Measurements from ENCODE around the gene RECQL5. TPM values are rescaled to one million over a fixed set of nuclear protein-coding genes. Genes with fewer than 3 reads are reported as not detected.
A peak's percentile ranks its signal among the peaks of the same experiment; 100 is the strongest.

The RECQL5 gene
- total RNA-seq, 1 donor from 2014 or later = 17.3 TPM

DNA sequence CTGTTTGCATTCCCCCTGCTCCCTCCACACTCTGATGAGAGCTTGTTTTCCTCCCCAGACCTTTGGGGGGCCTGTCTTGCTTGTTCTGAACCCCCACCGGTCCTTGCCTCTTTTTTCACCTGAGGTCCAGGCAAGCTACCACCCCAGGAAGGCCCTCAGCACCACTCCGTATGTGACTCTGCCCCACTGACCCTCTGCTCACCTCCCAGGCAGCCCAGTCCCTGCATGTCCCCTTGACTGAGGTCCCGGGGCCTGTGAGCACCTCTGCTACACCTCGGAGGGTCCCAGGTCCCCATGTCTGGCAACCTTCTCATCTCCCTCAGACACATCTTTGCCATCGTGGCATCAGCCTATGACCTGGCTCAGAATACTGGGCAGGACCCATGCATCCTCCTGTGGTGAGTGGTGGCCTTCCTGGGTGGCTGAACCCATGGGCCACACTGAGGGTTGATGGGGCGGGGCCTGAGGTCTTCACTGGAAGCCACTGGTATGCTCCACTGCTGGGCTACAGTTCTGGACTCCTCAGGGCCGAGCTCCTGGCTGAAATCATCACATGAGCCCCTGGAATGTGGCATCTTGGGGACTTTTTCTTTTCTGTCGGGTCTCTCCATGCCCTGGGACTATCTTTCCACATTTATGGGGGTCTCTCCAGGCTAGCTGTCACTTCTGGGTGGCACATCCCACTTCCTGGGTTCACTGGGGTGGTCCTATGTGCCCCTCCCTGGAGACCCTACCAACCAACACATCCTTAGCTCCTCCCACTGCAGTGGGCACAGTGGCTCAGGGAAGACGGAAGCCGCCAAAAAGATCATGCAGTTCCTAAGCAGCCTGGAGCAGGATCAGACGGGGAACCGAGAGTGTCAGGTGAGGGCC, 75.9 kb downstream of the RECQL5 start:
- no peak overlapping the region for H3K27ac ChIP-seq (replicated peaks)
- H3K36me3 ChIP-seq = no peaks in the 10 kb centered on the region
- H3K4me1 ChIP-seq = peaks cover 35% of the 10 kb centered on the region
- TF ChIP-seq, protein P1, sequence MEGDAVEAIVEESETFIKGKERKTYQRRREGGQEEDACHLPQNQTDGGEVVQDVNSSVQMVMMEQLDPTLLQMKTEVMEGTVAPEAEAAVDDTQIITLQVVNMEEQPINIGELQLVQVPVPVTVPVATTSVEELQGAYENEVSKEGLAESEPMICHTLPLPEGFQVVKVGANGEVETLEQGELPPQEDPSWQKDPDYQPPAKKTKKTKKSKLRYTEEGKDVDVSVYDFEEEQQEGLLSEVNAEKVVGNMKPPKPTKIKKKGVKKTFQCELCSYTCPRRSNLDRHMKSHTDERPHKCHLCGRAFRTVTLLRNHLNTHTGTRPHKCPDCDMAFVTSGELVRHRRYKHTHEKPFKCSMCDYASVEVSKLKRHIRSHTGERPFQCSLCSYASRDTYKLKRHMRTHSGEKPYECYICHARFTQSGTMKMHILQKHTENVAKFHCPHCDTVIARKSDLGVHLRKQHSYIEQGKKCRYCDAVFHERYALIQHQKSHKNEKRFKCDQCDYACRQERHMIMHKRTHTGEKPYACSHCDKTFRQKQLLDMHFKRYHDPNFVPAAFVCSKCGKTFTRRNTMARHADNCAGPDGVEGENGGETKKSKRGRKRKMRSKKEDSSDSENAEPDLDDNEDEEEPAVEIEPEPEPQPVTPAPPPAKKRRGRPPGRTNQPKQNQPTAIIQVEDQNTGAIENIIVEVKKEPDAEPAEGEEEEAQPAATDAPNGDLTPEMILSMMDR (IDR thresholded peaks at IDR 0.05; ENCODE audit: borderline replicate concordance) = no peak
- no peak for DNase-seq
- H3K4me3 ChIP-seq = no peak overlapping the region
- H3K27me3 ChIP-seq (ENCODE audit: low read depth) = no peaks in the 10 kb centered on the region
- intact Hi-C loops (cut with micrococcal nuclease) = no loop called here
- H3K9me3 ChIP-seq (replicated peaks) = no peaks in the 10 kb centered on the region

DNA sequence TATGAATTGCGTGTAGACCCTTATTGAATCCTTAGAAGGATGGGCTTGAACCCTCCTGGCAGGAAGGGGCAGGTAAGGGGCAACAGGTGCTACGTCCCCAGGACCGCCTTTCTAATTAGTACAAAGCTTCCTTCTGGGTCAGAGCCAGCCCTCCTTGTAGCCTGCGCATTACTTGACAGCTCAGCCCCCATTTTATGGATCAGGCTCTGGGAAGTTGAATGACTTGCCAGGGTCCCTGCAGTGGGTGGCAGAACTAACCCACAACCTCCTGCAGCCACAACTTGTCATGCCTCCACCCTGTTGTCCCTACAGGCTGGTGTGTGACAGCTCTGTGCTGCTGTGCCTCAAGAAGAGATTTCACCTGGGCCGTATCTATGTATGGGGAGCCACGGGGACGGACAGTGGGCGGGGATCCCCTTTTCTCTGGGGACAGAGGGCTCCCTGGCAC, 76.6 kb downstream of the RECQL5 start:
- H3K36me3 ChIP-seq = no peaks in the 10 kb centered on the region
- H3K27ac ChIP-seq (replicated peaks) = peak overlapping the region; percentile 95
- TF ChIP-seq, protein P1 (IDR thresholded peaks at IDR 0.05; ENCODE audit: borderline replicate concordance) = no peak
- H3K27me3 ChIP-seq (ENCODE audit: low read depth) = no peaks in the 10 kb centered on the region
- intact Hi-C loops (cut with micrococcal nuclease) = no loop called here
- H3K4me1 ChIP-seq = peaks cover 35% of the 10 kb centered on the region
- H3K4me3 ChIP-seq = peak overlapping the region; percentile 77
- H3K9me3 ChIP-seq (replicated peaks) = no peaks in the 10 kb centered on the region
- no peak for DNase-seq

DNA sequence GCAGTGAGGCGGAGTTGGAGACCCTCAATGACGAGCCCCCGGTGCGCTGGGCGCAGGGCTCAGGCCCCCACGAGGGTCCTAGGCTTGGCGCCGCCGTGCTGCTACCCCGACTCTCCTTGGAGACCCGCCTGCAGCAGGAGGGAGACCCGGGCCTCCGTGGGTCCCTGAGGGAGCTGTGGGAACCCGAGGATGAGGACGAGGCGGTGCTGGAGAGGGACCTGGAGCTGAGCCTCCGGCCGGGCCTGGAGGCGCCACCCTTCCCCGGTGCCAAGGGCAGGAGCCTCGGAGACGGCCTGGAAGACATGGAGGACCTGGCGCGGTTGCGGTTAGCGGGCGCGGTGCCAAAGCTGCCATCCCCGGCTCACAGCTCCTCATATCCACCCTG, 77.0 kb downstream of the RECQL5 start:
- peak overlapping the region; percentile 77 for H3K4me3 ChIP-seq
- H3K36me3 ChIP-seq = no peaks in the 10 kb centered on the region
- no peaks in the 10 kb centered on the region for H3K9me3 ChIP-seq (replicated peaks)
- TF ChIP-seq, protein P1 (IDR thresholded peaks at IDR 0.05; ENCODE audit: borderline replicate concordance) = no peak
- intact Hi-C loops (cut with micrococcal nuclease) = loop anchor here (10.0 kb wide), 1 partner anchor 165 kb away; no protein-coding TSS in a partner anchor
- H3K4me1 ChIP-seq = peaks cover 35% of the 10 kb centered on the region
- H3K27ac ChIP-seq (replicated peaks) = peak overlapping the region; percentile 95
- H3K27me3 ChIP-seq (ENCODE audit: low read depth) = no peaks in the 10 kb centered on the region
- DNase-seq = peak; percentile 32

DNA sequence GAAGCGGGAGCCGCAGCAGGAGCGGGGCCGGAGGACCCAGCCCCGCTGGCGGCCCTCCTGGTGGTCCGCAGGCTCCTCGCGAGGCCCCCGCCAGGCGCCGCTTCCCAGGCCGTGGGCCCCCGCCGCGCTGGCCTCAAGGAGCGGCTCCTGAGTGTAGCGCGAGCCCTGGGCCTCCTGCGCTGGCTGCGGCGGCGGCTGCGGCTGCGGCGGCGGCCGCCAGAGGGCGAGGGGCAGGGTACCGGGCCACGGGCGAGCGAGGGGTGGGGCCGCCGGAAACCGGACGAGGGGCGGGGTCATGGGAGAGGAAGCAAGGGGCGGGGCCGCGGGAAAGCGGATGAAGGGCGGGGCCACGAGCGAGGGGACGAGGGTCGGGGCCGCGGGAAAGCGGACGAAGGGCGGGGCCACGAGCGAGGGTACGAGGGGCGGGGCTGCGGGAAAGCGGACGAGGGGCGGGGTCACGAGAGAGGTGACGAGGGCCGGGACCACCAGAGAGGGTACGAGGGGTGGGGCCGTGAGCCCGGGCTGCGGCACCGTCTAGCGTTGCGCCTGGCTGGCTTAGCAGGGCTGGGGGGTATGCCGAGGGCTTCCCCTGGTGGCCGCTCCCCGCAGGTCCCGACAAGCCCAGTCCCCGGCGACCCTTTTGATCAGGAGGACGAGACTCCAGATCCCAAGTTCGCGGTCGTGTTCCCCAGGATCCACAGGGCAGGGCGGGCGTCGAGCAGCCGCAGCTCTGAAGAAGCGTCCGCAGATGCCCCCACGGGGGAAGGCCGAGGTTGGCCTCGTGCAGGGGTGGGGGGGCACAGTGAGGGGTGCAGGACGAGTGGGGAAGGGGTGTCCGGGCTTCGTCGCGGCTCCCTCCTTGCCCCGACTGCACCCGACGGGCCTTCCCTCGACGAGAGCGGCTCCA, 77.7 kb downstream of the RECQL5 start:
- intact Hi-C loops (cut with micrococcal nuclease) = loop anchor here (10.0 kb wide), 1 partner anchor 164 kb away; no protein-coding TSS in a partner anchor
- Histone ChIP-seq H3K4me1 (peaks cover 35% of the 10 kb centered on the region), H3K36me3 (no peaks in the 10 kb centered on the region), H3K4me3 (peak overlapping the region; percentile 77), H3K27me3 (ENCODE audit: low read depth) (no peaks in the 10 kb centered on the region), H3K9me3 (replicated peaks) (no peaks in the 10 kb centered on the region), H3K27ac (replicated peaks) (peak overlapping the region; percentile 95)
- DNase-seq = peak; percentile 98
- TF ChIP-seq, protein P1 (IDR thresholded peaks at IDR 0.05; ENCODE audit: borderline replicate concordance) = peak; percentile 79

DNA sequence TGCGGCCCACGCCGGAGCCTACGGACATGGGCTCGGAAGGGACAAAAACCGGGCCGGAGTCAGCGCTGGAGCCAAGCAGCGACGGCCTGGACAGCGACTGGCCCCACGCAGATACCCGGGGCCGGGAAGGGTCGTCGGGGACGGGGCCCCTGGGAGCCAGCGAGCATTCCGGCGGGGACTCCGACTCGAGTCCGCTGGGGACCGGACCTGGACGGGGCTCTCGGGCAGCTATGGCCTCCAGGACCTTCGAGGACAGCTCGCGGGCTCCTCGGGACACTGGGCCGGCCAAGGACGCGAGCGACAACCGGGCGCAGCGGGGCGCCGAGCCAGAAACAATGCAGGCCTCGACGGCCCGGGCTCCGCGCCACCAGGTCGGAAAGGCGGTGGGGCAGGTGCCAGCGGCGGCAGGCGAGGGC, 78.3 kb downstream of the RECQL5 start:
- Histone ChIP-seq H3K4me1 (peaks cover 35% of the 10 kb centered on the region), H3K27ac (replicated peaks) (peak overlapping the region; percentile 95), H3K27me3 (ENCODE audit: low read depth) (no peaks in the 10 kb centered on the region), H3K36me3 (no peaks in the 10 kb centered on the region), H3K4me3 (peak overlapping the region; percentile 77), H3K9me3 (replicated peaks) (no peaks in the 10 kb centered on the region)
- TF ChIP-seq, protein P1 (IDR thresholded peaks at IDR 0.05; ENCODE audit: borderline replicate concordance) = no peak
- intact Hi-C loops (cut with micrococcal nuclease) = loop anchor here (10.0 kb wide), 1 partner anchor 164 kb away; no protein-coding TSS in a partner anchor
- DNase-seq = no peak

All from left ventricle myocardium inferior (tissue), 1 donor.